Astrocyte (in vitro differentiated cells and primary cell): Measurements from ENCODE around the gene UGT1A3.

Experiments used
- CTCF ChIP-seq: IDR thresholded peaks from 2 replicates; pipeline ENCODE4 v1.5.1; 2011; ENCODE audit warnings: low read depth, mild to moderate bottlenecking, inconsistent platforms, low read length, moderate library complexity; ENCODE audit not compliant: insufficient read depth
- EZH2 ChIP-seq: IDR thresholded peaks from 2 replicates; pipeline ENCODE4 v1.6.1; 2012; ENCODE audit warnings: mild to moderate bottlenecking, low read length, inconsistent platforms; ENCODE audit not compliant: insufficient read depth

GRCh38 chr2:233758849-233759248 is 30.0 kb downstream of the UGT1A3 start:
- TF ChIP-seq EZH2 (no peak), CTCF (no peak)
